ENCODE results near the gene ARPP21.

Gene ARPP21

DNA sequence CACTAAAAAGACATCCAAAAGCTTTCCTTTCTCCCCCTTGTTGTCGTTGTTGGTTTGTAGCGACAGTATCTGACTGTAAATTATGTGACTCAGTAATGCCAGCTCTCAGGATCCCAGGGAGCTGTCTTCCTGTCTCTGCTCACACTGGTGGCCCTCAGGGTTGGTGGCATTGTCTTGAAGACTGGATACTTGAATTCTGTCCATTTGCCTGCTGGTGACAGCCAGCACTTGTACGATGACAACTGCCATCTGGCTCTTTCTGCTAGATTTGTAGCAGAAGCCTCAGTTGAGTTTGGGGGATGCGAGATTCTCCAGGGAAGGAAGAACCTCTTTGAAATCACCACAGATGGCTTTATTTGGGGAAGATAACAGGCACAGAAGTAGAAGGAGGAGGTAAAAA, 120.8 kb downstream of the ARPP21 start:
- TF ChIP-seq, protein P1, sequence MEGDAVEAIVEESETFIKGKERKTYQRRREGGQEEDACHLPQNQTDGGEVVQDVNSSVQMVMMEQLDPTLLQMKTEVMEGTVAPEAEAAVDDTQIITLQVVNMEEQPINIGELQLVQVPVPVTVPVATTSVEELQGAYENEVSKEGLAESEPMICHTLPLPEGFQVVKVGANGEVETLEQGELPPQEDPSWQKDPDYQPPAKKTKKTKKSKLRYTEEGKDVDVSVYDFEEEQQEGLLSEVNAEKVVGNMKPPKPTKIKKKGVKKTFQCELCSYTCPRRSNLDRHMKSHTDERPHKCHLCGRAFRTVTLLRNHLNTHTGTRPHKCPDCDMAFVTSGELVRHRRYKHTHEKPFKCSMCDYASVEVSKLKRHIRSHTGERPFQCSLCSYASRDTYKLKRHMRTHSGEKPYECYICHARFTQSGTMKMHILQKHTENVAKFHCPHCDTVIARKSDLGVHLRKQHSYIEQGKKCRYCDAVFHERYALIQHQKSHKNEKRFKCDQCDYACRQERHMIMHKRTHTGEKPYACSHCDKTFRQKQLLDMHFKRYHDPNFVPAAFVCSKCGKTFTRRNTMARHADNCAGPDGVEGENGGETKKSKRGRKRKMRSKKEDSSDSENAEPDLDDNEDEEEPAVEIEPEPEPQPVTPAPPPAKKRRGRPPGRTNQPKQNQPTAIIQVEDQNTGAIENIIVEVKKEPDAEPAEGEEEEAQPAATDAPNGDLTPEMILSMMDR (IDR thresholded peaks at IDR 0.05; ENCODE audit: extremely low read depth, missing control alignments) = no peak
- no peak for DNase-seq (ENCODE audit: low spot score)

DNA sequence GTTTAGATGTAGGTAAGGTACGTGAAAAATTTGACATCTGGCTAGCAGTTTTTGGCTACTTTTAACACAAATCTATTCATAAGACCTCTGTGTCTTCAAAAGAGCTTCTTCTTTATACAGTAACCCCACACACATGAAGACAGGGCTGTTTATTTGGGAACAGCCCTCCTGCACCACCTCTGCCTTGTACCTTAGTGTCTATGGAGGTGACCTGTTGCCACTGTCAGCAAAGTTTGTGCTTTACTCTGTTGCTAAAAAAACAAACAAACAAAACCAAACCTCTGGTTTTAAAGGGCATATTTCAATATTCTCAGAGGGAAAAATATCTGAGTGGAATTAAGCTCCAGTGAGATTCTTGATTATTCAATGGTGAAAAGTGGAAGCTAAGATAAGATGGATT, 122.0 kb downstream of the ARPP21 start:
- TF ChIP-seq, protein P1 (IDR thresholded peaks at IDR 0.05; ENCODE audit: extremely low read depth, missing control alignments) = no peak

DNA sequence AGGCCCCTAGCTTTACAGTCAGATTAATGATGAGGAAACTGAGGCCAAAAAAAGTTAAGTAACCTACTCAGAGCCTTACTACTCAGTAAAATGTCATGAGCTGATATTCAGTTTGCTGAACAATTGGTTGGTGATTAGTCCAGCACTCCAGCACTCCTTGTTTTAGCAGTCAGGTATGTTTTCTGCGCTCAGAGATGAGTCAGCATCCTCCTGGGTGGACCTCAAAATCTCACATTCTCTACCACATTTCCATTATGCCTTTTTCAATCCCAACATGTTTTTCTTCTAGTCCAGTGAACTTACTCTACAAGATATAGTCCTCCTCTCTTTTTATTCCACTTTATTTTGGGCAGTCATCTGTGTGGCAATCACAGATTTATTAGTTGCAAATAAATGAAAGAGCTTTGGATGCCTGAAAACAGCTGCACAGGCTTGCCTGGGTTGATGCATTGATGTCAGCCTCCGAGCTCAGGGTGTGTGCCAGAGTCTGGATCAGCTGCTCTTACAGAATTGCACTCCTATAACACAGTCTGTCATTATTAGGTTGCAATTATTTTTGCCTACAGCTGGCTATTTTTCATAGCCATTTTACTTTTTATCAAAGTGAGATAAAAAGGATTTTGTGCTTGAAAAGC, 133.2 kb downstream of the ARPP21 start:
- DNase-seq (ENCODE audit: low spot score) = no peak
- TF ChIP-seq, protein P1 (IDR thresholded peaks at IDR 0.05; ENCODE audit: extremely low read depth, missing control alignments) = no peak

More for the DNA sequence above, 122.0 kb downstream of the ARPP21 start:
- DNase-seq (ENCODE audit: low spot score) = no peak

DNA sequence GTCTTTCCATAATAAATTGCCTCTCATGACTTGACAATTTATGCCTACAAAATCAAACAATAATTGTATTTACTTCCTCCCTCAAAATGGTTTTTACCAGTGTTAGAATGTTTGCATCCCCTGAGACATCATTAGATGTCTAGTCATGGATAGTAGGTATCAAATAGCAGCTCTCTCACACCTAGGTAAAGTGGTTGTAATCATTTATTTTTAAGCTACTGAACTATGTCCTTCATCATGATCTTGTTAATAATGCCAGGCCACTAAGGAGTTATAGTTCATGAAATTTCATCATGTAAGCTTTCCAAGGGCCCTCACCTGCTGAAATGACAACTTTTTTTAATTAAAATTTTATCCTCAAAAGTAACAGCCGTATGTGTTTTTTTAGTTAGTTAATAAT, 134.1 kb downstream of the ARPP21 start:
- DNase-seq (ENCODE audit: low spot score) = no peak
- TF ChIP-seq, protein P1 (IDR thresholded peaks at IDR 0.05; ENCODE audit: extremely low read depth, missing control alignments) = no peak

DNA sequence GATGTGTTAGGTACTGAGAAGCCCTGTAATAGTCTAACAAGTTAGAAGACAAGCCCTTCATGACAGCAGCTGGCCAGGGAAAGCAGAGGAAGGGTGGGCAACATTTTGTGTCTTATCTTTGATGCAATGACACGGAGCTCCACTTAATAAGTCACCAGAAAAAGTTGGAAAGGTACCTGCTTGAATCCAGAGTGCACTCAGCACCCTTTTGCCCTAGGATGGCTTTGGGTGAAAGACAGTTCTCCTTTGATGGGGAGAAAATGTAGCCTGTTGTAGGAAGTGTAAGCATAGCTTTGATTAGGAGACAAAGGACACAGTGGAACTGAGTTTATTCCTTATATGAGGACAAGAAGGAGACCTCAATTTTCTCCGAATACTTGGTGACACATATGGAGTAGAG, 137.0 kb downstream of the ARPP21 start:
- TF ChIP-seq, protein P1 (IDR thresholded peaks at IDR 0.05; ENCODE audit: extremely low read depth, missing control alignments) = no peak

DNA sequence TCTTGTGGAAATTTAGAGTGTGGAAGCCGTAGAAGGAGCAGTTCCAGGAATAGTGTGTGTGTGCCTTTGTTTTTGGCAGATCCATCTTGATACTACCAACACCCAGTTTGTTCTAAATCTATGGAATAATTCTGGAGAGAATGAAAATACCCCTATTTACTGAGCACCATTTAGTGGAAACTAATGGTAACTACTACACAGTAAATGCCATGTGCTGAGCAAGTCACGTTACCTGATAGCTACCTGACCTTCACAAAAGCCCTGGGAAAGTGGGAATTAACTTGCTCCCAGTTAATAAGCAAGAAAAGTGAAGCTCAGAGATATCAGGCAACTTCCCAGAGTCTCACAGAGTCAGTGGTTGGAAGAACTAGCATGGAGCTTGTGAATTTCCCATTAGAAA, 137.7 kb downstream of the ARPP21 start:
- no peak for DNase-seq (ENCODE audit: low spot score)

More for the DNA sequence above, 137.0 kb downstream of the ARPP21 start:
- no peak for DNase-seq (ENCODE audit: low spot score)

More for the DNA sequence above, 137.7 kb downstream of the ARPP21 start:
- TF ChIP-seq, protein P1 (IDR thresholded peaks at IDR 0.05; ENCODE audit: extremely low read depth, missing control alignments) = no peak

Measured in GM20000 (cell line).